GM12874 (cell line): ENCODE results near the gene RAPGEF2.

Experiments used
- CTCF ChIP-seq: IDR thresholded peaks from 2 replicates; pipeline ENCODE4 v1.5.1; 2011; ENCODE audit warnings: low read depth, mild to moderate bottlenecking, control low read depth, low read length, moderate library complexity; ENCODE audit not compliant: insufficient read depth

Gene RAPGEF2

GRCh38 chr4:159383562-159383931 is 280.7 kb downstream of the RAPGEF2 start:
- no peak for TF ChIP-seq CTCF

- TF ChIP-seq CTCF = no peak
Observed at GRCh38 chr4:159384017-159384416, 281.1 kb downstream of the RAPGEF2 start.

GRCh38 chr4:159384632-159385031 is 281.8 kb downstream of the RAPGEF2 start:
- no peak for TF ChIP-seq CTCF

- TF ChIP-seq CTCF = no peak
Observed at GRCh38 chr4:159386620-159387019, 283.7 kb downstream of the RAPGEF2 start.

- no peak for TF ChIP-seq CTCF
Observed at GRCh38 chr4:159389756-159390155, 286.9 kb downstream of the RAPGEF2 start.

GRCh38 chr4:159390648-159391047 is 287.8 kb downstream of the RAPGEF2 start:
- TF ChIP-seq CTCF = no peak

GRCh38 chr4:159395693-159396092 is 292.8 kb downstream of the RAPGEF2 start:
- no peak for TF ChIP-seq CTCF

- TF ChIP-seq CTCF = no peak
Observed at GRCh38 chr4:159396151-159396550, 293.3 kb downstream of the RAPGEF2 start.
